IMR-90 (cell line): Measurements from ENCODE around the gene SV2B. TPM values are rescaled to one million over a fixed set of nuclear protein-coding genes. Genes with fewer than 3 reads are reported as not detected.

Source experiments
- ATAC-seq: fragments of 200-7000 bp; cut with Tn5 transposase; 2 replicates; pipeline ENCODE4 v1.9.1; 2020; ENCODE audit warnings: low read depth, mild to moderate bottlenecking, moderate library complexity
- BruUV-seq: library from RNA; stranded (reverse); fragments of 400-500 nt; replicated peaks from 2 replicates; lab custom pipeline; 2021; lab: Mats Ljungman, UMichigan
- CTCF ChIA-PET: fragments of 300-600 bp; formaldehyde crosslinking; extraction: SDS; loops from one replicate; lab custom pipeline; 2021; ENCODE audit warnings: antibody characterized with exemption; lab: Yijun Ruan, JAX
- POLR2A ChIA-PET: fragments of 300-600 bp; sonication (Branson Sonifier 250); formaldehyde crosslinking; loops from one replicate; lab custom pipeline; 2022; ENCODE audit warnings: antibody characterized with exemption; ENCODE audit not compliant: unreplicated experiment; lab: Charles Lee
- DNase-seq: peaks from one replicate; pipeline ENCODE4 v3.0.0; 2013
- H2AFZ ChIP-seq: replicated peaks from 2 replicates; pipeline ENCODE3; 2013; ENCODE audit warnings: low read length, mild to moderate bottlenecking; ENCODE audit not compliant: poor library complexity
- H2AK5ac ChIP-seq: 2 replicates; pipeline ENCODE4 v1.6.1; 2013; ENCODE audit warnings: low read depth, low read length, inconsistent platforms
- H2AK9ac ChIP-seq: replicated peaks from 2 replicates; pipeline ENCODE3; 2013; ENCODE audit warnings: mild to moderate bottlenecking, low read depth, low read length, moderate library complexity; ENCODE audit not compliant: poor library complexity
- H2BK120ac ChIP-seq: 2 replicates; pipeline ENCODE4 v1.6.1; 2013; ENCODE audit warnings: low read depth, low read length, inconsistent platforms
- H2BK15ac ChIP-seq: 3 replicates; pipeline ENCODE4 v1.6.1; 2013; ENCODE audit warnings: low read depth, low read length, inconsistent platforms
- H2BK20ac ChIP-seq: 2 replicates; pipeline ENCODE4 v1.6.1; 2013; ENCODE audit warnings: low read depth, mild to moderate bottlenecking, inconsistent platforms, low read length, moderate library complexity
- H2BK5ac ChIP-seq: 2 replicates; pipeline ENCODE4 v1.6.1; 2013; ENCODE audit warnings: mild to moderate bottlenecking, low read depth, low read length, inconsistent platforms; ENCODE audit not compliant: poor library complexity, severe bottlenecking
- H3K14ac ChIP-seq: replicated peaks from 2 replicates; pipeline ENCODE4 v1.6.1; 2013; ENCODE audit warnings: low read depth, low read length, inconsistent platforms
- H3K18ac ChIP-seq: 2 replicates; pipeline ENCODE4 v1.6.1; 2013; ENCODE audit warnings: low read depth, low read length, control low read depth
- H3K23ac ChIP-seq: 2 replicates; pipeline ENCODE4 v1.6.1; 2013; ENCODE audit warnings: low read depth, low read length, inconsistent platforms
- H3K27ac ChIP-seq: 2 replicates; pipeline ENCODE4 v1.5.1; 2013; ENCODE audit warnings: mild to moderate bottlenecking, control low read depth, low read length; ENCODE audit not compliant: insufficient read depth
- H3K27me3 ChIP-seq: 2 replicates; pipeline ENCODE4 v1.6.1; 2013; ENCODE audit warnings: low read length; ENCODE audit not compliant: control insufficient read depth, insufficient read depth
- H3K36me3 ChIP-seq: 2 replicates; pipeline ENCODE4 v1.6.1; 2013; ENCODE audit warnings: low read length, mixed read lengths; ENCODE audit not compliant: control insufficient read depth, insufficient read depth
- H3K4ac ChIP-seq: 2 replicates; pipeline ENCODE4 v1.6.1; 2013; ENCODE audit warnings: low read depth, low read length, inconsistent platforms
- H3K4me1 ChIP-seq: 2 replicates; pipeline ENCODE4 v1.6.1; 2013; ENCODE audit warnings: low read length, mixed read lengths; ENCODE audit not compliant: control insufficient read depth, insufficient read depth
- H3K4me2 ChIP-seq: 2 replicates; pipeline ENCODE4 v1.6.1; 2013; ENCODE audit warnings: low read depth, mild to moderate bottlenecking, control low read depth, low read length, moderate library complexity
- H3K4me3 ChIP-seq: 2 replicates; pipeline ENCODE4 v1.5.1; 2013; ENCODE audit warnings: low read depth, mild to moderate bottlenecking, control low read depth, low read length, moderate library complexity; ENCODE audit not compliant: insufficient read depth
- H3K56ac ChIP-seq: 2 replicates; pipeline ENCODE4 v1.6.1; 2013; ENCODE audit warnings: low read length, inconsistent platforms; ENCODE audit not compliant: insufficient read depth; ENCODE audit errors: extremely low read depth
- H3K79me1 ChIP-seq, 2 experiments: 2 replicates each; pipeline ENCODE4 v1.6.1; 2013; ENCODE audit warnings: low read length in 2 of 2, inconsistent platforms in 1 of 2, low read depth in 1 of 2
- H3K9ac ChIP-seq: 2 replicates; pipeline ENCODE4 v1.6.1; 2013; ENCODE audit warnings: low read depth, low read length, control low read depth
- H3K9me1 ChIP-seq: 2 replicates; pipeline ENCODE4 v1.6.1; 2013; ENCODE audit warnings: low read length, inconsistent platforms; ENCODE audit not compliant: insufficient read depth
- H3K9me3 ChIP-seq: 2 replicates; pipeline ENCODE4 v1.6.1; 2013; ENCODE audit warnings: low read length; ENCODE audit not compliant: control insufficient read depth, insufficient read depth
- H4K20me1 ChIP-seq: 2 replicates; pipeline ENCODE4 v1.6.1; 2013; ENCODE audit warnings: low read length, inconsistent platforms; ENCODE audit not compliant: insufficient read depth
- H4K5ac ChIP-seq: 2 replicates; pipeline ENCODE4 v1.6.1; 2013; ENCODE audit warnings: mild to moderate bottlenecking, low read depth, low read length, control low read depth
- H4K8ac ChIP-seq, 2 experiments: 2 replicates each; pipeline ENCODE4 v1.6.1; 2013; ENCODE audit warnings: low read depth in 2 of 2, low read length in 2 of 2, control low read depth in 1 of 2, inconsistent platforms in 1 of 2
- H4K91ac ChIP-seq: 2 replicates; pipeline ENCODE4 v1.6.1; 2013; ENCODE audit warnings: low read depth, low read length, inconsistent platforms; ENCODE audit not compliant: insufficient read depth
- CHD1 ChIP-seq: IDR thresholded peaks from 2 replicates; pipeline ENCODE4 v1.6.1; 2012; ENCODE audit warnings: low read depth, low read length, improper control_type of control experiment
- RCOR1 ChIP-seq: IDR thresholded peaks from 2 replicates; pipeline ENCODE4 v1.6.1; 2012; ENCODE audit warnings: mild to moderate bottlenecking, low read length, improper control_type of control experiment; ENCODE audit not compliant: insufficient replicate concordance
- WGBS, 2 experiments: methylation state at CpG; one replicate each; pipeline versions ENCODE4 v1.1.5 to v1.1.7; 2013; ENCODE audit warnings: missing lambda C conversion rate in 2 of 2; ENCODE audit not compliant: insufficient read length in 1 of 2; ENCODE audit errors: extremely low coverage in 2 of 2; 5-methylcytosine and 5-hydroxymethylcytosine counted together
- dilution Hi-C: fragments of 300-500 bp; cut with HindIII; formaldehyde crosslinking; loops from one replicate; pipeline ENCODE4 v1.14.3; 2018; ENCODE audit warnings: low sequenced_read_pairs; ENCODE audit not compliant: unreplicated experiment
- in situ Hi-C: fragments of 300-500 bp; cut with MboI; formaldehyde crosslinking; loops from 3 replicates; pipeline ENCODE4 v1.14.3; 2019; ENCODE audit warnings: low sequenced_read_pairs, inconsistent platforms, mixed read lengths
- intact Hi-C: fragments of 100-400 bp; cut with micrococcal nuclease; formaldehyde crosslinking; loops from 2 replicates; pipeline ENCODE4 v1.10.0; 2022
- polyA plus RNA-seq, 3 experiments: library from polyadenylated mRNA; depleted of rRNA; stranded (reverse); fragments of >200 nt; gene quantifications; 2 replicates each; pipeline ENCODE4 v1.2.3, GENCODE V29; 2012; ENCODE audit warnings: low replicate concordance in 1 of 3
- total RNA-seq: library from RNA; depleted of rRNA; stranded (reverse); fragments of >200 nt; gene quantifications from 2 replicates; pipeline ENCODE4 v1.2.3, GENCODE V29; 2012

Gene SV2B
- total and polyA plus RNA-seq, 2 of the 4 experiments (the other 2 are of a cell fraction): not detected

GRCh38 chr15:91070872-91071271 lies 29.2 kb upstream of the SV2B start:
- H3K18ac ChIP-seq: no peak overlapping the region
- no peak overlapping the region for H3K23ac ChIP-seq
- CTCF ChIA-PET: no interaction called here
- H2AFZ ChIP-seq: no peak overlapping the region
- no peaks in the 10 kb centered on the region for H3K9me3 ChIP-seq
- dilution Hi-C loops (loop anchor here (25.0 kb wide), 1 partner anchor 191 kb away; no protein-coding TSS in a partner anchor), intact Hi-C loops (no loop called here), in situ Hi-C loops (no loop called here)
- no peaks in the 10 kb centered on the region for H4K20me1 ChIP-seq
- no peak overlapping the region for H2BK120ac ChIP-seq
- H2AK9ac ChIP-seq: no peak overlapping the region
- no peak overlapping the region for H4K5ac ChIP-seq
- no peak overlapping the region for H3K56ac ChIP-seq
- no peak overlapping the region for H2BK5ac ChIP-seq
- H2AK5ac ChIP-seq: no peak overlapping the region
- no peak for DNase-seq
- no peak overlapping the region for H3K4ac ChIP-seq
- H3K36me3 ChIP-seq: no peaks in the 10 kb centered on the region
- no peaks in the 10 kb centered on the region for H3K4me1 ChIP-seq
- no peak overlapping the region for H3K4me2 ChIP-seq
- BruUV-seq: no TSS peak
- no peak overlapping the region for H3K27ac ChIP-seq
- no peak overlapping the region for H2BK15ac ChIP-seq
- TF ChIP-seq RCOR1 (no peak), CHD1 (no peak)
- H2BK20ac ChIP-seq: no peak overlapping the region
- H3K79me1 ChIP-seq: no peaks in the 10 kb centered on the region
- H4K8ac ChIP-seq: no peak overlapping the region
- no peak overlapping the region for H4K91ac ChIP-seq
- no peak for ATAC-seq
- POLR2A ChIA-PET: no interaction called here
- H3K27me3 ChIP-seq: no peaks in the 10 kb centered on the region
- no peaks in the 10 kb centered on the region for H3K9me1 ChIP-seq
- no peak overlapping the region for H3K14ac ChIP-seq
- H3K9ac ChIP-seq: no peak overlapping the region
- 51% methylated on average over 6 of the region's 8 CpGs; no CpG with 5 or more reads in 1 of the 2 experiments for WGBS, 2 experiments
- no peak overlapping the region for H3K4me3 ChIP-seq
